Neural cell (in vitro differentiated cells): ENCODE data around the gene ZDHHC1. TPM values are rescaled to one million over a fixed set of nuclear protein-coding genes. Genes with fewer than 3 reads are reported as not detected.

Experiments used
- H2AFZ ChIP-seq: fragments of 200-600, 300-800 bp; sonication (generic), shearing (Covaris generic); 2 replicates; pipeline ENCODE4 v1.6.0; 2014; ENCODE audit warnings: low read depth, mild to moderate bottlenecking, antibody characterized with exemption, low read length, moderate library complexity
- H3F3A ChIP-seq: fragments of 200-600 bp; shearing (Covaris generic); 2 replicates; pipeline ENCODE4 v1.6.1; 2016; ENCODE audit warnings: mild to moderate bottlenecking, moderate library complexity, mixed read lengths, antibody characterized with exemption, low read length; ENCODE audit not compliant: insufficient read depth, poor library complexity, severe bottlenecking
- H3K27ac ChIP-seq: fragments of 200-600, 300-800 bp; sonication (generic), shearing (Covaris generic); 2 replicates; pipeline ENCODE4 v1.5.1; 2014; ENCODE audit warnings: mild to moderate bottlenecking, low read length, moderate library complexity
- H3K27me3 ChIP-seq: fragments of 300-800, 200-600 bp; sonication (generic), shearing (Covaris generic); 2 replicates; pipeline ENCODE4 v1.6.0; 2014; ENCODE audit warnings: mild to moderate bottlenecking, low read depth, low read length, moderate library complexity; ENCODE audit not compliant: insufficient read depth
- H3K36me3 ChIP-seq: fragments of 300-800, 200-600 bp; sonication (generic), shearing (Covaris generic); 2 replicates; pipeline ENCODE4 v1.5.1; 2014; ENCODE audit warnings: mild to moderate bottlenecking, antibody characterized with exemption, low read length, moderate library complexity; ENCODE audit not compliant: insufficient read depth
- H3K4me2 ChIP-seq: fragments of 300-800, 200-600 bp; sonication (generic), shearing (Covaris generic); 2 replicates; pipeline ENCODE4 v1.6.0; 2014; ENCODE audit warnings: mild to moderate bottlenecking, low read length
- H3K4me3 ChIP-seq: fragments of 300-800, 200-600 bp; sonication (generic), shearing (Covaris generic); 2 replicates; pipeline ENCODE4 v1.5.1; 2014; ENCODE audit warnings: mild to moderate bottlenecking, low read length, moderate library complexity
- H3K79me2 ChIP-seq: fragments of 200-600 bp; shearing (Covaris generic); replicated peaks from 2 replicates; pipeline ENCODE4 v1.6.0; 2014; ENCODE audit warnings: mild to moderate bottlenecking, low read length, moderate library complexity; ENCODE audit not compliant: insufficient read depth
- H3K9ac ChIP-seq: fragments of 300-800, 200-600 bp; sonication (generic), shearing (Covaris generic); 2 replicates; pipeline ENCODE4 v1.6.1; 2016; ENCODE audit warnings: mild to moderate bottlenecking, low read length, mixed read lengths
- H3K9me2 ChIP-seq: fragments of 200-600 bp; shearing (Covaris generic); 2 replicates; pipeline ENCODE4 v1.6.1; 2016; ENCODE audit warnings: mild to moderate bottlenecking, low read length, mixed read lengths; ENCODE audit not compliant: insufficient read depth
- H3K9me3 ChIP-seq: fragments of 200-600, 300-800 bp; sonication (generic), shearing (Covaris generic); 2 replicates; pipeline ENCODE4 v1.6.1; 2016; ENCODE audit warnings: mild to moderate bottlenecking, mixed run types, low read length, moderate library complexity, mixed read lengths
- H4K20me1 ChIP-seq: fragments of 200-600 bp; shearing (Covaris generic); 2 replicates; pipeline ENCODE4 v1.6.1; 2016; ENCODE audit warnings: mild to moderate bottlenecking, mixed run types; ENCODE audit not compliant: insufficient read depth
- CTCF ChIP-seq: fragments of 450-650 bp; IDR thresholded peaks from 2 replicates; pipeline ENCODE4 v1.5.1; 2014; ENCODE audit warnings: antibody characterized with exemption, mild to moderate bottlenecking, moderate library complexity; ENCODE audit not compliant: poor library complexity, severe bottlenecking
- EP300 ChIP-seq: fragments of 450-650 bp; conservative IDR thresholded peaks from 2 replicates; pipeline ENCODE4 v1.6.1; 2014; ENCODE audit warnings: antibody characterized with exemption, mild to moderate bottlenecking, moderate library complexity; ENCODE audit not compliant: poor library complexity, severe bottlenecking
- EZH2 ChIP-seq: fragments of 200-600, 300-800 bp; shearing (Covaris generic), sonication (generic); IDR thresholded peaks from 2 replicates; pipeline ENCODE4 v1.6.1; 2014; ENCODE audit warnings: antibody characterized with exemption, low read length, borderline replicate concordance, mild to moderate bottlenecking; ENCODE audit not compliant: insufficient read depth, poor library complexity, severe bottlenecking
- MXI1 ChIP-seq: fragments of 450-650 bp; conservative IDR thresholded peaks from 2 replicates; pipeline ENCODE4 v1.6.1; 2014; ENCODE audit warnings: antibody characterized with exemption, mild to moderate bottlenecking; ENCODE audit not compliant: poor library complexity, severe bottlenecking
- POLR2AphosphoS5 ChIP-seq: IDR thresholded peaks from 2 replicates; pipeline ENCODE4 v1.6.1; 2012
- RAD21 ChIP-seq: fragments of 450-650 bp; conservative IDR thresholded peaks from 2 replicates; pipeline ENCODE4 v1.6.1; 2014; ENCODE audit warnings: antibody characterized with exemption, mild to moderate bottlenecking, moderate library complexity
- REST ChIP-seq: IDR thresholded peaks from 2 replicates; pipeline ENCODE4 v1.6.1; 2012; ENCODE audit warnings: borderline replicate concordance
- SMC3 ChIP-seq: fragments of 450-650 bp; conservative IDR thresholded peaks from 2 replicates; pipeline ENCODE4 v1.6.1; 2014; ENCODE audit warnings: antibody characterized with exemption, mild to moderate bottlenecking, moderate library complexity; ENCODE audit not compliant: poor library complexity
- TAF1 ChIP-seq: IDR thresholded peaks from 2 replicates; pipeline ENCODE4 v1.6.1; 2012; ENCODE audit warnings: low read depth
- polyA plus RNA-seq: library from polyadenylated mRNA; depleted of rRNA; stranded (reverse); fragments of >200 nt; gene quantifications from 2 replicates; pipeline ENCODE4 v1.2.3, GENCODE V29; 2014

Gene ZDHHC1
- polyA plus RNA-seq, 1 donor from 2014 or later: 1.7 TPM

GRCh38 chr16:67442581-67443255, 26.4 kb upstream of the ZDHHC1 start:
- H3K27ac ChIP-seq: no peak overlapping the region

GRCh38 chr16:67441907-67442306, 25.6 kb upstream of the ZDHHC1 start:
- Histone ChIP-seq H3K36me3 (no peaks in the 10 kb centered on the region), H4K20me1 (no peaks in the 10 kb centered on the region), H3F3A (no peaks in the 10 kb centered on the region)

More at GRCh38 chr16:67442581-67443255, 26.4 kb upstream of the ZDHHC1 start:
- H3K9me2 ChIP-seq: no peaks in the 10 kb centered on the region
- H3F3A ChIP-seq: no peaks in the 10 kb centered on the region
- no peak overlapping the region for H2AFZ ChIP-seq
- no peak for TF ChIP-seq EP300
- no peak for TF ChIP-seq SMC3
- no peak for TF ChIP-seq EZH2
- TF ChIP-seq POLR2AphosphoS5: no peak
- TF ChIP-seq TAF1: no peak
- no peak for TF ChIP-seq RAD21
- no peak for TF ChIP-seq REST
- TF ChIP-seq MXI1: no peak
- TF ChIP-seq CTCF: no peak
- H4K20me1 ChIP-seq: no peaks in the 10 kb centered on the region
- H3K79me2 ChIP-seq: no peaks in the 10 kb centered on the region
- H3K4me3 ChIP-seq: no peak overlapping the region
- H3K9ac ChIP-seq: no peak overlapping the region
- no peaks in the 10 kb centered on the region for H3K9me3 ChIP-seq
- H3K36me3 ChIP-seq: no peaks in the 10 kb centered on the region
- H3K27me3 ChIP-seq: no peaks in the 10 kb centered on the region
- no peak overlapping the region for H3K4me2 ChIP-seq

More at GRCh38 chr16:67441907-67442306, 25.6 kb upstream of the ZDHHC1 start:
- Histone ChIP-seq H3K27ac (no peak overlapping the region), H3K27me3 (no peaks in the 10 kb centered on the region), H3K9me3 (no peaks in the 10 kb centered on the region), H2AFZ (no peak overlapping the region), H3K4me2 (no peak overlapping the region), H3K4me3 (no peak overlapping the region), H3K9me2 (no peaks in the 10 kb centered on the region), H3K9ac (no peak overlapping the region), H3K79me2 (no peaks in the 10 kb centered on the region)
- TF ChIP-seq EP300 (no peak), SMC3 (no peak)
